Measurements from ENCODE around the gene CTTNBP2. TPM values are rescaled to one million over a fixed set of nuclear protein-coding genes. Genes with fewer than 3 reads are reported as not detected.

Gene CTTNBP2
- total RNA-seq, 1 experiment from 2014 or later: 17.6 TPM

- H3K23me2 ChIP-seq (ENCODE audit: insufficient read length, low read depth, low read length, poor library complexity, severe bottlenecking): no peaks in the 10 kb centered on the region
- no peak overlapping the region for H2BK12ac ChIP-seq (ENCODE audit: insufficient read length, low read depth, low read length)
- no CpG with 5 or more reads among the region's 3 CpGs for WGBS (ENCODE audit: extremely low coverage, insufficient read length, low lambda C conversion rate)
Measured at GRCh38 chr7:117908031-117908795, 35.0 kb upstream of the CTTNBP2 start.

More at GRCh38 chr7:117908031-117908795, 35.0 kb upstream of the CTTNBP2 start:
- Histone ChIP-seq H3K4ac (ENCODE audit: low read depth, low read length) (no peak overlapping the region), H3K79me1 (ENCODE audit: insufficient read depth, low read depth, low read length, poor library complexity, severe bottlenecking) (no peaks in the 10 kb centered on the region), H3K4me2 (ENCODE audit: insufficient read depth, insufficient read length, low read length) (no peak overlapping the region), H3K27ac (ENCODE audit: insufficient read length, low read depth, low read length) (no peak overlapping the region), H2BK5ac (ENCODE audit: insufficient read length, low read length) (no peak overlapping the region), H3K14ac (ENCODE audit: insufficient read depth, low read length) (no peak overlapping the region), H2BK20ac (ENCODE audit: low read depth, low read length, poor library complexity, severe bottlenecking) (no peak overlapping the region), H2BK15ac (ENCODE audit: low read depth, low read length) (no peak overlapping the region), H3K9me3 (ENCODE audit: control insufficient read depth, low read depth, low read length) (no peaks in the 10 kb centered on the region), H3K18ac (ENCODE audit: insufficient read length, low read depth, low read length) (no peak overlapping the region), H3T11ph (ENCODE audit: low read length) (no peak overlapping the region), H3K56ac (ENCODE audit: insufficient read length, low read depth, low read length) (no peak overlapping the region), H4K8ac (replicated peaks; ENCODE audit: insufficient read length, low read depth, low read length) (no peak overlapping the region), H4K5ac (ENCODE audit: insufficient read length, low read depth, low read length) (no peak overlapping the region), H3K23ac (ENCODE audit: insufficient read length, low read depth, low read length) (no peak overlapping the region), H3K9ac (ENCODE audit: extremely low read depth, insufficient read length, low read length) (no peak overlapping the region), H3K27me3 (ENCODE audit: insufficient read depth, low read length) (no peaks in the 10 kb centered on the region), H2AK5ac (ENCODE audit: insufficient read length, low read length) (no peak overlapping the region), H3K4me1 (ENCODE audit: insufficient read depth, low read length) (no peaks in the 10 kb centered on the region), H2AFZ (ENCODE audit: low read length) (no peak overlapping the region), H2BK120ac (ENCODE audit: low read depth, low read length, poor library complexity, severe bottlenecking) (no peak overlapping the region), H4K91ac (ENCODE audit: insufficient read length, low read depth, low read length) (no peak overlapping the region), H4K20me1 (ENCODE audit: control insufficient read depth, insufficient read depth, insufficient read length) (no peaks in the 10 kb centered on the region), H3K79me2 (ENCODE audit: insufficient read depth, low read length) (no peaks in the 10 kb centered on the region)
- H3K9me3 Mint-ChIP-seq: no peaks in the 10 kb centered on the region
- no peaks in the 10 kb centered on the region for H3K36me3 Mint-ChIP-seq (ENCODE audit: insufficient read depth in 1 of 3, low read depth in 3 of 3)
- H3K27me3 Mint-ChIP-seq (ENCODE audit: low read depth): no peaks in the 10 kb centered on the region
- DNase-seq: no peak
- no peaks in the 10 kb centered on the region for H3K4me1 Mint-ChIP-seq
- H3K4me3 Mint-ChIP-seq: no peak overlapping the region
- no peak for TF ChIP-seq CTCF (conservative IDR thresholded peaks at IDR 0.05)
- no peak overlapping the region for H3K27ac Mint-ChIP-seq
